ENCODE results near the gene NCOA7.

- TF ChIP-seq CTCF (IDR thresholded peaks at IDR 0.05; ENCODE audit: low read length) (peak; percentile 97), EZH2 (IDR thresholded peaks at IDR 0.05; ENCODE audit: borderline replicate concordance, low read length) (no peak)
These were observed 166.0 kb downstream of the NCOA7 start, which contains the start of gene HINT3 for GRCh38 chr6:125956506-125957390.
